H9 (cell line): ENCODE measurements around the gene HERC4. TPM values are rescaled to one million over a fixed set of nuclear protein-coding genes. Genes with fewer than 3 reads are reported as not detected.

Source experiments
- DNase-seq: peaks from one replicate; pipeline ENCODE4 v3.0.0-alpha.2; 2017
- H2AFZ ChIP-seq: one replicate; pipeline ENCODE4 v1.6.1; 2013; ENCODE audit warnings: mild to moderate bottlenecking, low read length, control low read depth, moderate library complexity
- H2AK5ac ChIP-seq: 2 replicates; pipeline ENCODE4 v1.6.1; 2013; ENCODE audit warnings: low read length, control low read depth, mixed read lengths; ENCODE audit not compliant: insufficient read length
- H2BK120ac ChIP-seq: one replicate; pipeline ENCODE4 v1.6.1; 2013; ENCODE audit warnings: low read depth, mild to moderate bottlenecking, low read length, control low read depth, inconsistent platforms; ENCODE audit not compliant: poor library complexity, severe bottlenecking
- H2BK12ac ChIP-seq: 2 replicates; pipeline ENCODE4 v1.6.1; 2013; ENCODE audit warnings: low read length, control low read depth, mixed read lengths, low read depth; ENCODE audit not compliant: insufficient read length
- H2BK15ac ChIP-seq: 2 replicates; pipeline ENCODE4 v1.6.1; 2013; ENCODE audit warnings: low read depth, low read length, control low read depth
- H2BK20ac ChIP-seq: one replicate; pipeline ENCODE4 v1.6.1; 2013; ENCODE audit warnings: low read depth, mild to moderate bottlenecking, low read length, control low read depth, inconsistent platforms; ENCODE audit not compliant: poor library complexity, severe bottlenecking
- H2BK5ac ChIP-seq: 2 replicates; pipeline ENCODE4 v1.6.1; 2013; ENCODE audit warnings: low read length, control low read depth, mixed read lengths; ENCODE audit not compliant: insufficient read length
- H3K14ac ChIP-seq: 2 replicates; pipeline ENCODE4 v1.6.1; 2013; ENCODE audit warnings: low read length, control low read depth; ENCODE audit not compliant: insufficient read depth
- H3K18ac ChIP-seq: 2 replicates; pipeline ENCODE4 v1.6.1; 2013; ENCODE audit warnings: low read depth, mild to moderate bottlenecking, mixed read lengths, low read length, control low read depth; ENCODE audit not compliant: insufficient read length
- H3K23ac ChIP-seq: 2 replicates; pipeline ENCODE4 v1.6.1; 2013; ENCODE audit warnings: low read length, control low read depth, mixed read lengths, low read depth; ENCODE audit not compliant: insufficient read length
- H3K23me2 ChIP-seq: 2 replicates; pipeline ENCODE4 v1.6.1; 2013; ENCODE audit warnings: low read depth, mild to moderate bottlenecking, mixed read lengths, low read length, control low read depth; ENCODE audit not compliant: insufficient read length, poor library complexity, severe bottlenecking
- H3K27ac ChIP-seq: 2 replicates; pipeline ENCODE4 v1.5.1; 2013; ENCODE audit warnings: low read length, control low read depth, mixed read lengths, low read depth; ENCODE audit not compliant: insufficient read length
- H3K27me3 ChIP-seq: 2 replicates; pipeline ENCODE4 v1.6.1; 2013; ENCODE audit warnings: low read length, control low read depth, inconsistent platforms; ENCODE audit not compliant: insufficient read depth
- H3K4ac ChIP-seq: 2 replicates; pipeline ENCODE4 v1.6.1; 2013; ENCODE audit warnings: low read depth, mild to moderate bottlenecking, control low read depth, inconsistent platforms, low read length, moderate library complexity
- H3K4me1 ChIP-seq: 2 replicates; pipeline ENCODE4 v1.6.1; 2013; ENCODE audit warnings: low read length, control low read depth, inconsistent platforms; ENCODE audit not compliant: insufficient read depth
- H3K4me2 ChIP-seq: 2 replicates; pipeline ENCODE4 v1.6.1; 2013; ENCODE audit warnings: low read length, control low read depth, mixed read lengths; ENCODE audit not compliant: insufficient read length, insufficient read depth
- H3K56ac ChIP-seq: 2 replicates; pipeline ENCODE4 v1.6.1; 2013; ENCODE audit warnings: low read depth, mild to moderate bottlenecking, mixed read lengths, low read length, control low read depth; ENCODE audit not compliant: insufficient read length
- H3K79me1 ChIP-seq: 2 replicates; pipeline ENCODE4 v1.6.1; 2013; ENCODE audit warnings: low read depth, mild to moderate bottlenecking, moderate library complexity, low read length, control low read depth, inconsistent platforms; ENCODE audit not compliant: insufficient read depth, poor library complexity, severe bottlenecking
- H3K79me2 ChIP-seq: 2 replicates; pipeline ENCODE4 v1.6.1; 2013; ENCODE audit warnings: low read length, control low read depth, inconsistent platforms; ENCODE audit not compliant: insufficient read depth
- H3K9ac ChIP-seq: 2 replicates; pipeline ENCODE4 v1.6.1; 2013; ENCODE audit warnings: low read length, control low read depth, mixed read lengths; ENCODE audit not compliant: insufficient read length; ENCODE audit errors: extremely low read depth
- H3K9me3 ChIP-seq: one replicate; pipeline ENCODE4 v1.6.1; 2013; ENCODE audit warnings: low read depth, low read length, inconsistent platforms; ENCODE audit not compliant: control insufficient read depth
- H3T11ph ChIP-seq: one replicate; pipeline ENCODE4 v1.6.1; 2013; ENCODE audit warnings: mild to moderate bottlenecking, low read length, control low read depth, inconsistent platforms
- H4K20me1 ChIP-seq: one replicate; pipeline ENCODE4 v1.6.1; 2013; ENCODE audit not compliant: control insufficient read depth, insufficient read length, insufficient read depth
- H4K5ac ChIP-seq: 2 replicates; pipeline ENCODE4 v1.6.1; 2013; ENCODE audit warnings: low read depth, mild to moderate bottlenecking, mixed read lengths, low read length, control low read depth; ENCODE audit not compliant: insufficient read length
- H4K8ac ChIP-seq: replicated peaks from 2 replicates; pipeline ENCODE4 v1.6.1; 2013; ENCODE audit warnings: low read length, control low read depth, mixed read lengths, low read depth; ENCODE audit not compliant: insufficient read length
- H4K91ac ChIP-seq: 2 replicates; pipeline ENCODE4 v1.6.1; 2013; ENCODE audit warnings: low read depth, mild to moderate bottlenecking, moderate library complexity, mixed read lengths, low read length, control low read depth; ENCODE audit not compliant: insufficient read length
- H3K27ac Mint-ChIP-seq, 3 experiments: 2 replicates in 2 of 3; 3 replicates in 1 of 3; pipeline ENCODE4 v1.8.0; 2020 to 2021; ENCODE audit warnings: mixed read lengths in 3 of 3, mild to moderate bottlenecking in 1 of 3, moderate library complexity in 1 of 3
- H3K27me3 Mint-ChIP-seq: 2 replicates; pipeline ENCODE4 v1.8.0; 2021; ENCODE audit warnings: low read depth, mild to moderate bottlenecking, moderate library complexity, mixed read lengths
- H3K36me3 Mint-ChIP-seq, 3 experiments: 2 replicates in 2 of 3; 3 replicates in 1 of 3; pipeline ENCODE4 v1.8.0; 2020 to 2021; ENCODE audit warnings: low read depth in 3 of 3, mixed read lengths in 3 of 3; ENCODE audit not compliant: insufficient read depth in 1 of 3
- H3K4me1 Mint-ChIP-seq, 2 experiments: 2 replicates each; pipeline ENCODE4 v1.8.0; 2020; ENCODE audit warnings: mixed read lengths in 2 of 2
- H3K4me3 Mint-ChIP-seq, 2 experiments: 2 replicates in 1 of 2; 3 replicates in 1 of 2; pipeline ENCODE4 v1.8.0; 2020 to 2021; ENCODE audit warnings: mild to moderate bottlenecking in 2 of 2, mixed read lengths in 2 of 2, moderate library complexity in 1 of 2
- H3K9me3 Mint-ChIP-seq, 2 experiments: 2 replicates in 1 of 2; 3 replicates in 1 of 2; pipeline ENCODE4 v1.8.0; 2020; ENCODE audit warnings: mild to moderate bottlenecking in 2 of 2, mixed read lengths in 2 of 2, moderate library complexity in 1 of 2
- WGBS: extraction: QIAGEN DNeasy Blood & Tissue Kit; methylation state at CpG from one replicate; pipeline ENCODE4 v1.1.7; 2013; ENCODE audit warnings: missing lambda C conversion rate, low lambda C conversion rate, mixed read lengths; ENCODE audit not compliant: insufficient read length; ENCODE audit errors: extremely low coverage; 5-methylcytosine and 5-hydroxymethylcytosine counted together
- total RNA-seq: library from RNA; stranded (reverse); gene quantifications from 2 replicates; pipeline ENCODE4 v1.2.1, GENCODE V29; 2021
- TF ChIP-seq, protein P1 (sequence below): fragments of 200-600 bp; sonication (generic); conservative IDR thresholded peaks from 3 replicates; pipeline ENCODE4 v1.8.0; 2021; ENCODE audit warnings: antibody characterized with exemption, mild to moderate bottlenecking

The HERC4 gene
- total RNA-seq, 1 experiment from 2014 or later, result 24.5 TPM

DNA sequence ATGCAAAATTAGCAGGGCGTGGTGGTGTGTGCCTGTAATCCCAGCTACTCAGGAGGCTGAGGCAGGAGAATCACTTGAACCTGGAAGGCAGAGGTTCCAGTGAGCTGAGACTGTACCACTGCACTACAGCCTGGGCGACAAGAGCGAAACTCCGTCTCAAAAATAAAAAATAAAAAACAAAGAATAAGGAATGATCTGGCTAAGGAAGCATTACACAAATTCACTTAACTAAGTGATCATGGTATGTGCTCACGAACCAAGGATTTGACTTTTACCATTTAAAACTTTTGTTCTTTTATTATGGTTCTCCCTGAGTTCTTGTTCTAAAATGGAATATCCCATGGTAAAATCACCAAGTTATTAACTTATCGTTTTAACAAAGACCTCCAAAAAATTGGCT, 119.5 kb downstream of the HERC4 start:
- no peak for DNase-seq
- no peak overlapping the region for H2BK5ac ChIP-seq
- no peaks in the 10 kb centered on the region for H3K79me2 ChIP-seq
- H3K23me2 ChIP-seq, result no peaks in the 10 kb centered on the region
- no peaks in the 10 kb centered on the region for H4K20me1 ChIP-seq
- peaks cover 1 to 14% (median 5%) of the 10 kb centered on the region in 3 experiments; a peak in 5 of 7 replicates for H3K36me3 Mint-ChIP-seq
- TF ChIP-seq, protein P1, sequence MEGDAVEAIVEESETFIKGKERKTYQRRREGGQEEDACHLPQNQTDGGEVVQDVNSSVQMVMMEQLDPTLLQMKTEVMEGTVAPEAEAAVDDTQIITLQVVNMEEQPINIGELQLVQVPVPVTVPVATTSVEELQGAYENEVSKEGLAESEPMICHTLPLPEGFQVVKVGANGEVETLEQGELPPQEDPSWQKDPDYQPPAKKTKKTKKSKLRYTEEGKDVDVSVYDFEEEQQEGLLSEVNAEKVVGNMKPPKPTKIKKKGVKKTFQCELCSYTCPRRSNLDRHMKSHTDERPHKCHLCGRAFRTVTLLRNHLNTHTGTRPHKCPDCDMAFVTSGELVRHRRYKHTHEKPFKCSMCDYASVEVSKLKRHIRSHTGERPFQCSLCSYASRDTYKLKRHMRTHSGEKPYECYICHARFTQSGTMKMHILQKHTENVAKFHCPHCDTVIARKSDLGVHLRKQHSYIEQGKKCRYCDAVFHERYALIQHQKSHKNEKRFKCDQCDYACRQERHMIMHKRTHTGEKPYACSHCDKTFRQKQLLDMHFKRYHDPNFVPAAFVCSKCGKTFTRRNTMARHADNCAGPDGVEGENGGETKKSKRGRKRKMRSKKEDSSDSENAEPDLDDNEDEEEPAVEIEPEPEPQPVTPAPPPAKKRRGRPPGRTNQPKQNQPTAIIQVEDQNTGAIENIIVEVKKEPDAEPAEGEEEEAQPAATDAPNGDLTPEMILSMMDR, result no peak
- no peak overlapping the region for H2BK20ac ChIP-seq
- no peaks in the 10 kb centered on the region for H3K4me1 ChIP-seq
- H3K9me3 Mint-ChIP-seq, result no peaks in the 10 kb centered on the region
- H3K4ac ChIP-seq, result no peak overlapping the region
- H3K9me3 ChIP-seq, result no peaks in the 10 kb centered on the region
- no peak overlapping the region for H3K27ac ChIP-seq
- H4K91ac ChIP-seq, result no peak overlapping the region
- no peak overlapping the region for H3K56ac ChIP-seq
- H3T11ph ChIP-seq, result no peak overlapping the region
- H3K4me3 Mint-ChIP-seq, result no peak overlapping the region
- no peaks in the 10 kb centered on the region for H3K27me3 ChIP-seq
- H3K27ac Mint-ChIP-seq, result no peak overlapping the region
- H2BK12ac ChIP-seq, result no peak overlapping the region
- no peak overlapping the region for H3K18ac ChIP-seq
- no CpG with 5 or more reads among the region's 6 CpGs for WGBS
- no peak overlapping the region for H4K5ac ChIP-seq
- H3K4me2 ChIP-seq, result no peak overlapping the region
- no peaks in the 10 kb centered on the region for H3K79me1 ChIP-seq
- no peak overlapping the region for H4K8ac ChIP-seq
- H2AFZ ChIP-seq, result no peak overlapping the region
- no peak overlapping the region for H2BK120ac ChIP-seq
- peaks cover 3 to 5% of the 10 kb centered on the region in 2 experiments; a peak in 3 of 4 replicates for H3K4me1 Mint-ChIP-seq
- H3K9ac ChIP-seq, result no peak overlapping the region
- H3K27me3 Mint-ChIP-seq, result no peaks in the 10 kb centered on the region
- H3K23ac ChIP-seq, result no peak overlapping the region
- no peak overlapping the region for H3K14ac ChIP-seq
- no peak overlapping the region for H2BK15ac ChIP-seq
- no peak overlapping the region for H2AK5ac ChIP-seq
